A673 (cell line): ENCODE measurements around the gene PAPPA. TPM values are rescaled to one million over a fixed set of nuclear protein-coding genes. Genes with fewer than 3 reads are reported as not detected.
A peak's percentile ranks its signal among the peaks of the same experiment; 100 is the strongest.

Source experiments
- BruUV-seq: library from RNA; stranded (reverse); fragments of 400-500 nt; replicated peaks from 2 replicates; lab custom pipeline; 2021; lab: Mats Ljungman, UMichigan
- CTCF ChIA-PET: fragments of 300-600 bp; sonication (Branson Sonifier 250); formaldehyde crosslinking; loops from one replicate; lab custom pipeline; 2022; ENCODE audit warnings: antibody characterized with exemption; lab: Charles Lee
- POLR2A ChIA-PET: fragments of 300-600 bp; sonication (Branson Sonifier 250); formaldehyde crosslinking; loops from one replicate; lab custom pipeline; 2022; ENCODE audit warnings: antibody characterized with exemption; ENCODE audit not compliant: low non-redundant PET; lab: Charles Lee
- DNase-seq: peaks from one replicate; pipeline ENCODE4 v3.0.0-alpha.2; 2015; ENCODE audit warnings: low spot score
- H3K27ac ChIP-seq: fragments of 200-600 bp; sonication (generic); 2 replicates; pipeline ENCODE4 v1.5.1; 2016; ENCODE audit warnings: mixed run types, low read depth, mild to moderate bottlenecking, mixed read lengths, antibody characterized with exemption, low read length; ENCODE audit not compliant: poor library complexity, severe bottlenecking
- H3K27me3 ChIP-seq: fragments of 200-600 bp; sonication (generic); replicated peaks from 2 replicates; pipeline ENCODE4 v1.6.1; 2017; ENCODE audit warnings: mixed run types, low read depth, mild to moderate bottlenecking, mixed read lengths, antibody characterized with exemption, low read length; ENCODE audit not compliant: insufficient read depth, poor library complexity
- H3K36me3 ChIP-seq: fragments of 200-600 bp; sonication (generic); 2 replicates; pipeline ENCODE4 v1.6.1; 2016; ENCODE audit warnings: mixed run types, mild to moderate bottlenecking, mixed read lengths, antibody characterized with exemption, low read length; ENCODE audit not compliant: insufficient read depth, poor library complexity, severe bottlenecking
- H3K4me1 ChIP-seq: fragments of 200-600 bp; sonication (generic); 2 replicates; pipeline ENCODE4 v1.6.1; 2017; ENCODE audit warnings: mixed run types, mild to moderate bottlenecking, mixed read lengths, antibody characterized with exemption, low read length; ENCODE audit not compliant: insufficient read depth, poor library complexity, severe bottlenecking
- H3K4me3 ChIP-seq: fragments of 200-600 bp; sonication (generic); 2 replicates; pipeline ENCODE4 v1.5.1; 2016; ENCODE audit warnings: low read depth, mixed run types, mild to moderate bottlenecking, mixed read lengths, low read length; ENCODE audit not compliant: poor library complexity, severe bottlenecking
- H3K9me3 ChIP-seq: fragments of 200-600 bp; sonication (generic); 2 replicates; pipeline ENCODE4 v1.6.1; 2016; ENCODE audit warnings: mixed run types, low read depth, mild to moderate bottlenecking, mixed read lengths, antibody characterized with exemption, low read length; ENCODE audit not compliant: poor library complexity, severe bottlenecking
- EZH2 ChIP-seq: fragments of 200-600 bp; sonication (generic); IDR thresholded peaks from 2 replicates; pipeline ENCODE4 v1.6.1; 2017; ENCODE audit warnings: borderline replicate concordance, low read depth, mild to moderate bottlenecking, mixed read lengths, antibody characterized with exemption, low read length; ENCODE audit not compliant: poor library complexity, severe bottlenecking
- intact Hi-C: fragments of 100-400 bp; cut with micrococcal nuclease; formaldehyde crosslinking; loops from one replicate; pipeline ENCODE4 v1.10.0; 2022; ENCODE audit not compliant: unreplicated experiment
- total RNA-seq: library from RNA; stranded (reverse); gene quantifications from 2 replicates; pipeline ENCODE4 v1.2.3, GENCODE V29; 2021
- TF ChIP-seq, protein P1 (sequence below): fragments of 300-800, 200-600 bp; sonication (generic); conservative IDR thresholded peaks from 2 replicates; pipeline ENCODE4 v1.5.1; 2017; ENCODE audit warnings: low read depth, mild to moderate bottlenecking, antibody characterized with exemption, low read length, moderate library complexity, mixed read lengths

The PAPPA gene
- total RNA-seq, 1 experiment from 2014 or later, result 47.4 TPM

DNA sequence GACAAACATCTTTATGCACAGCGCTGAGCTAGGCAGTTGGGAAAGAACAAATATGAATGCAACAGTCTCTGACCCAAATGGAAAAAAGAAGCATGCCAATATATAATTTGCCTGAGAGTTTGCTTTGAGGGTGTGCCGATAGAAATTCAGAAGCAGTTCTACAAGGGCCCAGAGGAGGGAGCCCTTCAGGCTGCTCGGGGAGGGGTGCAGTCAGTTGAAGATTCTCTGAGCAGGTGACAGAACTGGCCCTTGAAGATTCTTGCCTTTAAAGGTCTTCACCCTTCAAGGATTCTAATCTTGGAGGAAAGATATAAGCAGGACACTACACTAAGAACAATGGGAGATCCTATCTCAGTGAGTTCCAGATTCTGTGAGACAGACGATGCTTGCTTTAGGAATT lies 3.7 kb upstream of the PAPPA start:
- Histone ChIP-seq H3K9me3 (no peaks in the 10 kb centered on the region), H3K27me3 (no peaks in the 10 kb centered on the region), H3K4me1 (peaks cover 74% of the 10 kb centered on the region), H3K27ac (peak overlapping the region; percentile 39), H3K36me3 (no peaks in the 10 kb centered on the region), H3K4me3 (no peak overlapping the region)
- ChIA-PET POLR2A (no interaction called here), CTCF (interaction anchor here (0.6 kb wide), 1 partner anchor 269 kb away, joined by 3 read pairs; no protein-coding TSS in a partner anchor)
- peak; percentile 79 for DNase-seq
- BruUV-seq, result no TSS peak
- intact Hi-C loops, result loop anchor here (5.0 to 10.0 kb wide), 6 partner anchors 215 to 558 kb away; no protein-coding TSS in a partner anchor
- TF ChIP-seq, protein P1, sequence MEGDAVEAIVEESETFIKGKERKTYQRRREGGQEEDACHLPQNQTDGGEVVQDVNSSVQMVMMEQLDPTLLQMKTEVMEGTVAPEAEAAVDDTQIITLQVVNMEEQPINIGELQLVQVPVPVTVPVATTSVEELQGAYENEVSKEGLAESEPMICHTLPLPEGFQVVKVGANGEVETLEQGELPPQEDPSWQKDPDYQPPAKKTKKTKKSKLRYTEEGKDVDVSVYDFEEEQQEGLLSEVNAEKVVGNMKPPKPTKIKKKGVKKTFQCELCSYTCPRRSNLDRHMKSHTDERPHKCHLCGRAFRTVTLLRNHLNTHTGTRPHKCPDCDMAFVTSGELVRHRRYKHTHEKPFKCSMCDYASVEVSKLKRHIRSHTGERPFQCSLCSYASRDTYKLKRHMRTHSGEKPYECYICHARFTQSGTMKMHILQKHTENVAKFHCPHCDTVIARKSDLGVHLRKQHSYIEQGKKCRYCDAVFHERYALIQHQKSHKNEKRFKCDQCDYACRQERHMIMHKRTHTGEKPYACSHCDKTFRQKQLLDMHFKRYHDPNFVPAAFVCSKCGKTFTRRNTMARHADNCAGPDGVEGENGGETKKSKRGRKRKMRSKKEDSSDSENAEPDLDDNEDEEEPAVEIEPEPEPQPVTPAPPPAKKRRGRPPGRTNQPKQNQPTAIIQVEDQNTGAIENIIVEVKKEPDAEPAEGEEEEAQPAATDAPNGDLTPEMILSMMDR, result peak; percentile 92
- no peak for TF ChIP-seq EZH2

DNA sequence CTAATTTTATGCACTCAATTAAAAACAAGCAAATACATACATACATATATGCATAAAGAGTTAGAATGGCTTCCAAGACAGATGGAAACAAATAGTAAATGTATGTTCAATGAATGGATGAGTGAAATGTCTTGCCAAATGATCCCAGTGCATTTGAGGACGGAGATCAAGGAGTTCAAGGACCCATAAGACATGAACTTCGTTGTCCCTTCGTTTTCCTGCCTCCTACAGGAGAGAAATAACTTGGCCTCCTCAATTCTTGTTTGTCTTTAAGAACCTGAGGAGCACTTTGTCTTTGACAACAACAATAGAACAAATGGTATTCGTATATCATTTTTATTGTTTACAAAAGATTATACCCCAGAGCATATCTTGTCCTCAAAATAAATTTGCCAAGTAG lies 2.4 kb upstream of the PAPPA start:
- peak overlapping the region; percentile 93 for H3K27ac ChIP-seq
- POLR2A ChIA-PET, result no interaction called here

DNA sequence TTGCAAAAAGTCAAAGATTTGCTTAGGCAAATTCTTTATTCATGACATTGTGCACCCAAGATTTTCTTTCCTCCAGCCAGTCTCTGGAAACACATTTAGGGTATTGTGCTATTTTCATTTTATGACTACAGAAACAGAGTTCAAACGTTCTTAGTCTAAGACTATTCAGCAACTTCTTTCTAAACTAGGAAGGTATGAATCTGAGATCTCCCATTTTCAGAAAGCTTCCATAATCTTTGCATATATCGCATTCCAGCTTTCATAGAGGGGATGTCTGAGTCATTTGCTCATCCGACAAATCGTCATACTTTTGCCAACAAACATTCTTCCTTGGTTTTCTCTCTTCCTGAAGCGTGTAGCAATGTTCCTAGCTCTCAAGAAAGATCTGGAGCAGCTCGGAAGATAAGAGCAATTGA lies 1.6 kb upstream of the PAPPA start:
- Histone ChIP-seq H3K27me3 (no peaks in the 10 kb centered on the region), H3K27ac (peak overlapping the region; percentile 93), H3K36me3 (no peaks in the 10 kb centered on the region), H3K4me3 (peak overlapping the region; percentile 81), H3K9me3 (no peaks in the 10 kb centered on the region), H3K4me1 (peaks cover 57% of the 10 kb centered on the region)
- DNase-seq, result peak; percentile 73
- TF ChIP-seq, protein P1, result no peak
- no peak for TF ChIP-seq EZH2
- ChIA-PET CTCF (interaction anchor here (0.6 to 1.5 kb wide), 5 partner anchors 9 to 558 kb away, joined by 3 to 5 read pairs (median 3); no protein-coding TSS in a partner anchor), POLR2A (no interaction called here)
- intact Hi-C loops, result loop anchor here (2.0 to 10.0 kb wide), 7 partner anchors 213 to 560 kb away; no protein-coding TSS in a partner anchor
- BruUV-seq, result no TSS peak

More for the DNA sequence above, 2.4 kb upstream of the PAPPA start:
- H3K4me1 ChIP-seq, result peaks cover 61% of the 10 kb centered on the region
- BruUV-seq, result no TSS peak
- no peak for DNase-seq
- no peaks in the 10 kb centered on the region for H3K9me3 ChIP-seq
- no peaks in the 10 kb centered on the region for H3K36me3 ChIP-seq
- intact Hi-C loops, result loop anchor here (5.0 to 10.0 kb wide), 6 partner anchors 214 to 559 kb away; no protein-coding TSS in a partner anchor
- no peak for TF ChIP-seq EZH2
- TF ChIP-seq, protein P1, result no peak
- no peaks in the 10 kb centered on the region for H3K27me3 ChIP-seq
- no peak overlapping the region for H3K4me3 ChIP-seq
- CTCF ChIA-PET, result no interaction called here
